ENCODE data around the gene NPEPPS.
"Not testable (repeated sequence)": the region's sequence is repeated elsewhere in the genome, so short reads cannot be mapped to it uniquely, and the experiment has no call there.

Gene NPEPPS

DNA sequence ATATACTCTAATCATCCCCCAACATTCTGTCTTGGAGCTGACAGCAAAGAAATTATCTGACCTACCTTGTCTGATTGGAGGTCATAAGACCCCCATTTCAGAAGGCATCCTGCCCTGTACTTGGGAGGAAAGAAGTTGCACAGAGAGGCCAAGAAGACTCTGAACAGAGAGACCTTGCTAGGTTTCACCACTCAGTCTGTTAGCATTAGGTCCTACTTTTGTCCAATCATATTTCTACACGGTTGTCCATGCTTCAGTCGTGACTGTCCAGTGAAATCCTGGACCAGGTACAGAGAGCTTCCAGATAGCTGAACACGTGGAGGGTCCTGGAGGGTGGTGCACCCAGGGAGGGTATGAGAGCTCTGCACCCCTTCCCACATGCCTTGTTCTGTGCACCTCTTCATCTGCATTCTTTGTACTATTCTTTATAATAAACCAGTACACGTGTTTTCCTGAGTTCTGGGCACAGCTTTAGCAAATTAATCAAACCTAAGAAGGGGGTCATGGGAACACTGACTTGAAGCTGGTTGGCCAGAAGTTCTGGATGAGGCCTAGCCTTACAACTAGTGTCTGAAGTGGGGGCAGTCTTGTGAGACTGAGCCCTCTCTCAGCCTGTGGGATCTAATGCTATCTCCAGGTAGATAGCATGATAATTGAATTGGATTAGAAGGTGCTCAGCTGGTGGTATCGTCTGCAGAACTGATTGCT lies 30.9 kb downstream of the NPEPPS start:
- DNase-seq = not testable (repeated sequence)

DNA sequence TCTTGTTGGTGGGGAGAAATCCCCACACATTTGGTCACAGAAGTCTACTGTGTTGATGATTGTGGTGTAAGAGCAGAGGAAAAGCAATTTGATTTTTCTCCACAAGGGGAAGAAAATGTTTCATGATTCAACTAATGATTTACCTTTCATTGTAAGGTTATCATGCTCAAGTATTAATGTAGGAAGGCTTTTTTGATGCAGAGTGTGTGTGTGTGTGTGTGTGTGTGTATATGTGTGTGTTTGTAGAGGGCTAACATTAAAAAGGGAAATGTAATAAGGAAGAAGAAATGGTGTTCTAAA lies 31.4 kb downstream of the NPEPPS start:
- not testable (repeated sequence) for DNase-seq

DNA sequence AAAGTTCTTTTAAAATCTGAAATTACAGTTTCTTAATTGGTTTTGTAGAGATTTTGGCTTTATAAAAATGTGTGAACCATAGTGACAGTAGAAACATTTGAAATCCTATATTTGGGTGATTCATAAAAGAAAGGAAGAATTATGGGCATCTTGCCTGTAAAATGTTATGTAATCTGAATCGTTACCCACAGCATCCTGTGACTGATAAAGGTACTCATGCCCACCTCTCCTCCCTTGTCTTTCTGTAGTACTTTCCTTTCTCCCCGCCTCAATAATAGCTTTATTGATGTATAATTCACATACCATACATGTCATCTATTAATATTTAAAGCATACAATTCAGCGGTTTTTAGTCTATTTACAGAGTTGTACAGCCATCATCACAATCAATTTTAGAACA lies 36.4 kb downstream of the NPEPPS start:
- not testable (repeated sequence) for DNase-seq

DNA sequence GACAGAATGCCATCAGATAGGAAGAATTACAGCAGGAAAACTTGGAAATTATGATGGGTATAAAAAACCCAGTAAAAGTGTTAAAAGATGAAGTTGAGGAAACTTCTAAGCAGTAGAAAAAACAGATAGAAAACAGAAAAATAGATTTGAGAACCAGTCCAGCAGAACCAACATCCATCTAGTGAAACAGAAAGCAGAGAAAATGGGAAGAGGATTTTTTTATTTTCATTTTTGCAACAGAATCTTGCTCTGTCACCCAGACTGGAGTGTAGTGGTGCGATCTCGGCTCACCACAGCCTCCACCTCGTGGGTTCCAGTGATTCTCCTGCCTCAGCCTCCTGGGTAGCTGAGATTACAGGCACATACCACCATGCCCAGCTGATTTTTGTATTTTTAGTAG lies 41.7 kb downstream of the NPEPPS start:
- DNase-seq = not testable (repeated sequence)

DNA sequence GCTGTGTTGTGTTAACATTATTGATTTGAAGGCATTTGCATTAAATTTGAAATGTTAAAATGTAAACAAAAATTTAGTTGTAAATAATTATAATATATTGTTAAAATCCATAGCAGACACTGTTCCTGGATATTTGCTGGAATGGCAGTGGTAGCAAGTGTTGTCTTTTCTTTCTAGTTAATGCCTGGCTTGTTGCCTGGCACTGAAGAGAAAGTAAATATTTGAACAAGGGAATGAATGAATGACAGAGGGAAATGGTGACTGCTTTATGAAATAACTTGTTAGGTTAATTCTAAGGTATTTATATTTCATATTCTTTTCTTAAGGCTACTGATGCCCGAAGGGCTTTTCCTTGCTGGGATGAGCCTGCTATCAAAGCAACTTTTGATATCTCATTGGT lies 51.5 kb downstream of the NPEPPS start:
- not testable (repeated sequence) for DNase-seq

DNA sequence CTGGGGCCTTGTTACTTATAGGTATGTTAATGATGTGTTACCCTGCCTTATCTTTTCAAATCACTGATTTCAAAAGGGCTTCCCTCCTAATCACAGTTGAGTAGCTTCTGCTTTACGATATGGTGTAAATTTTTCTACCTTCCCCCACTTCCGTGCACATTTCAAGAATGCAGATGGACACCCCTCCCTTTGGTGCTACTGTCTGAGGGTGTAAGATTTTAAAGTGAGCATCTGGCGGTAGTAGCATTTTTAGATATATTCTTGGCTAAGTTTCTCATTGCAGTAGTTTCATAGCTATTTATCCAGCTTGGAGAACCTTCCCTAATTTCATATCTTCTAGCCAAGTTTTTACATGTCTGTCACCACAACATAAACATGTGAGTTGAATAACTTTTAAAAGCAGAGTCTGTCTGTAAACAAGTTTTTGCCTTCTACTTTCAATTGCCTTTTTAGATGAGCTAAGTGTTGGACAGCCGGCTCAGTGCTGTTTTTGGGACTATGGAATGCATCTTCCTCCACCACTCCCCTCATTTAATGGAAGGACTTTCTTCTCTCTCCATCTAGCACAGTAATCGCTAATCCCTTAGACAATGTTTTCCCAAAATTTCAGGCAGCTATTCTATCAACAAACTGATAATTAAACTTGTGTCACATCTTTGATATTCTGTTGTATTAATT lies 55.6 kb downstream of the NPEPPS start:
- DNase-seq = not testable (repeated sequence)

DNA sequence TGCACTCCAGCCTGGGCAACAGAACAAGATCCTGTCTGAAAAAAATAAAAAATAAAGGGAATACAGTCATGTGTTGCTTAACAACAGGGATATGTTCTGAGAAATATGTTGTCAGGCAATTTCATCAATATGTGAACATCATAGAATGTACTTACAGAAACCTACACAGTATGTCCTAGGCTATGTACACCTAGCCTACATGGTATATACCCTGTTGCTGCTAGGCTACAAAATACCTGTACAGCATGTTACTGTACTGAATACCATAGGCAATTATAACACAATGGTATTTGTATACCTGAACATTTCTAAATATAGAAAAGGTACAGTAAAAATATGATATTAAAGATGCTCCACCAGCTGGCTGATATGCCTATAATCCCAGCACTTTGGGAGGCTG lies 62.6 kb downstream of the NPEPPS start:
- not testable (repeated sequence) for DNase-seq

DNA sequence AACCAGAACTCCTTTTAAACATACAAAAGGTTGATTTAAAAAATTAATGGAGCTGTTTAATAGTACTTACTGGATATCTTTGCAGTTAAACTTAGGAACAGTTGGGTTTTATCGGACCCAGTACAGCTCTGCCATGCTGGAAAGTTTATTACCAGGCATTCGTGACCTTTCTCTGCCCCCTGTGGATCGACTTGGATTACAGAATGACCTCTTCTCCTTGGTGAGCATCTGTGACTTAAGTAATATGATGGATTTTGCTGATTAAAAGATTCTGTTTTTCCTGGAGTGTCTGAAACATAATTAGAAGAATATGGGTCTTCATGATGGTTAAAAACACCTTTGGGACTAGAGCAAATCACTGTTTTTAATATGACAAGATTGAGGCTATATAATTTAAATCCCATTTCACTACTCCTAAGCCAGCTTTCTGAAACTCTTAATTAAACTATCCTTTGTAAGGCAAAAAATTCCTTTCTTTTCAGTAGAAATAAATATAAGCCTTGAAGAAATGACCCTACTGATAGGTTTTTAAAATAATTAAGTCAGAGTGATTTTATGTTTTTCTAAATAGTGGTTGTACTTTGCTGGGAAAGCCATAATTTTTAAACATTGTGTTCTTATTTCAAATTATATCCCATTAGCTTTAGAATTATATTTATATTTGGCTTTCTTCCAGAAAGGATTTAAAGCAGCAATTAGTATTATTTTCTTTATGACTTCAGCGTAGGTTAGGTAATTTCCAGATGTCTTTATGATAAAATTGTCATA lies 73.1 kb downstream of the NPEPPS start:
- peak; percentile 33 for DNase-seq

DNA sequence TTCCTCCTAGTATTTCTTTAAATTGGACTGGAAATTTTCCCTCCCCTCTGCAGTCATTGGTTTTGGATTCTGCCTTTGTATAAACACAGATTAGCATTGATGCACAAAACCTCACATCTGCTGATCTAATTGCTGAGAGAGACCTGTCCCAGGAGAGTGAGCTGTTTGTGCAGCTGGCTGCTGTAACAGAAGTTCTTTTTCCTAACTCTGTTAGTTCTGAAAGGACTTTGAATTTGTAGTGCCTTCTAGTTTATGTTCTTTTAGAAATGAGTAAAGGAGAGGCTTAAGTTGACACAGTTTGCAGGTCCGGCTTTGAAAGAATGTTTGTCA lies 73.7 kb downstream of the NPEPPS start:
- peak; percentile 93 for DNase-seq

DNA sequence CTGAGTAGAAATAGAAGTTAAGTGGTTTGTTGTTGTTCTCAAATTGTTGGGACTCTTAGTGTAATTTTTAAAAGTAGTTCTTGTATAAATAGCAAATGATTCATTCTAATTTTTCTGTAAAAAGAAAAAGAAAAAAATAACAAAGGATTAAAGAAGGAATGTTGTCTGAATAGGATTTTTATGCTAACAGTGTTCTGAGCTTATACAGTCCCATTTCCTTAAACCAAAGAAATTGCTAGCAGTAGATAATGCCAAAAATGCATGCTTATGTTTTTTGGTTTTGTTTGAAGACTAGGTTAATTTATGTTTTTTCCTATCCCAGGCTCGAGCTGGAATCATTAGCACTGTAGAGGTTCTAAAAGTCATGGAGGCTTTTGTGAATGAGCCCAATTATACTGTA lies 74.1 kb downstream of the NPEPPS start:
- no peak for DNase-seq

DNA sequence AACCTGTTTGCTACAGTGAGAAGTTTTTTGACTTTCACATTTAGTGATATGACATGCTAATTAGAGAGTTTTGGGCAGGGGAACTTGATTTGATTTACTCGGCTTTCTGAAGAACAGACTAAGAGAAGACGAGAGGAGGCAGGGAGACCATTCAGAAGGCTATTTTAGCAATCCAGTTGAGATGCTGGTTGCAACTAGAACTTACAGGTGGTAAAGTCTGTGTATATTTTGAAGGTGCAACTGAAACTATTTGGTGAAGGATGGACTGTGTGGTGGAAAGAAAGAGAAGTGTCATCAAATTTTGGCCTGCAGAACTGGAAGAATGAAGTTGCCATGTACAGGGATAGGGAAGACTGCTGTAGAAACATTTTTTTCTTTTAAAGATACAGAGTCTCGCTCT lies 76.6 kb downstream of the NPEPPS start:
- no peak for DNase-seq

DNA sequence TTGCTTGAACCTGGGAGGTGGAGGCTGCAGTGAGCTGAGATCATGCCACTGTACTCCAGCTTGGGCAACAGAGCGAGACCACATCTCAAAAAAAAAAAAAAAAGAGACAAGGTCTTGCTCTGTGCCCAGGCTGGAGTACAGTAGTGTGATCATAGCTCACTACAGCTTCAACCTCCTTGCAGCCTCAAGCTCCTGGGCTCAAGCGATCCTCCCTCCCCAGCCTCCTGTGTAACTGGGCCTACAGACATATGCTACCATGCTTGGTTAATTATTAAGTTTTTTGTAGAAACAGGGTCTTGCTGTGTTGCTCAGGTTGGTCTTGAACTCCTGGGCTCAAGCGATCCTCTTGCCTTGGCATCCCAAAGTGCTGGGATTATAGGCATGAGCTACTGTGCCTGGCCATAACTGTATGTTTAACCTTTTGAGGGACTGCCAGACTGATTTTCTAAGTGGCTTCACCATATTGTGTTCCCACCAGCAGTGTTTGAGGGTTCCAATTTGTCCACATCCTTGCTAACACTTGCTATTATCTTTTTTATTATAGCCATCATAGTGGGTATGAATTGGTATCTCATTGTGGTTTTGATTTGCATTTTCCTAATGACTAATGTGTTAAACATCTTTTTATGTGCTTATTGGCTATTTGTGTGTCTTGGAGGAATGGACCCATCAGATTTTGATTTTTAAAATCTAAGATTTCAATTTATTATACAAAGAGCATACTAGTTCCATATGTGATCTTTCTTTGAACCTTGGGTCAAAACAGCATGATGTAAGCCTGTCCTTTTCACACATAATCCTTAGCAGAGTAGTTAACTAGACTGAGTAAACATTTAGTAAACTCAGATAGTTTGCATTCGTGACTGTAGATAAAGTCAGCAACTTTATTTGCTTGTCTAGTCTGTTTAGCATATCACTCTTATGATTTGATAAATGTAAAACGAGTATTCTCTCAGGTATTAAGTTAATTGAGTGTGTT lies 80.8 kb downstream of the NPEPPS start:
- DNase-seq = no peak

DNA sequence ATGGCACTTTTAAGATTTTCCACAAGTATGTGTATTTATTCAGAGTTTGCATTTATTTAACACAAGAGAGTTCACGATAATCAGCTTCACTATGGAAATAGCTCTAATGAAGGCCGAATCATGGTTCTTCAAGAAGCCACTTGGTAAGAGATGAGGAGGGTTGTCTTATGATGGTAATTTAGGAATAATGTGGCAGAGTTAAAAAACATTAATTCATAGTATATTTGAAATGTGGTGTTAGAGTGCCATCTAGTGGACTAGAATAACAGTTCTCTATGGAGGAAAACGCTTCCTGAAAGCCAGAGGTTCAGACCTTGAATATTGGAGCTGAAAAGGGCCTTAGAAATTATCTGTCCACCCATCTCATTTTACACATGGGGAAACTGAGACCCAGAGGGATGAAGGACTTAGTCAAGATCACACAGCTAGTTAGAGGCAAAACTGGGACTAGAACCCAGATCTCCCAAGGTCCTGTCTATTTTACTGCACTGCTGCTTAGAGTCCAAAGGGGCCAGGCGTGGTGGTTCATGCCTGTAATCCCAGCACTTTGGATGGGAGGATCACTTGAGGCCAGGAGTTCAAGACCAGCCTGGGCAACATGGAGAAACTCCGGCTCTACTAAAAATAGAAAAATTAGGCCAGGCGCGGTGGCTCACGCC lies 85.0 kb downstream of the NPEPPS start:
- DNase-seq = peak; percentile 65

DNA sequence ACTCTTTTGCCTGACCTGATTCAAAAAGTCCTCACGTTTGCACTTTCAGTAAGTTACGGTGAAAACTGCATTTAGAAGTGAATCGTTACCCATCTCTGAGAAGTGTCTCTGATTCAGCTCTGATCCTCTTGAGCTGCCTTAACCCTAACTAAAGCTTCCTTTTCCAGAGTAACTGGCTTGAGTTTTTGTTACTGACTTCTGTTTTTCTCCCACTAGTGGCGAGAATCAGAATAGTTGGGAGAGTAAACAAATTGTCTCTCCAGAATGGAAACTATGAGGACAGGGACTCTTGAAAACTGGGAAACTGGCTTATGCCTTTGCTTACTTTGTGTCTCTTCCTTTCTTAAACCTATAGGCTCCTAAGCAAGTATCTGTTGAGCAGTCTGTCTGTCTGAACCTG lies 87.5 kb downstream of the NPEPPS start:
- DNase-seq = no peak

DNA sequence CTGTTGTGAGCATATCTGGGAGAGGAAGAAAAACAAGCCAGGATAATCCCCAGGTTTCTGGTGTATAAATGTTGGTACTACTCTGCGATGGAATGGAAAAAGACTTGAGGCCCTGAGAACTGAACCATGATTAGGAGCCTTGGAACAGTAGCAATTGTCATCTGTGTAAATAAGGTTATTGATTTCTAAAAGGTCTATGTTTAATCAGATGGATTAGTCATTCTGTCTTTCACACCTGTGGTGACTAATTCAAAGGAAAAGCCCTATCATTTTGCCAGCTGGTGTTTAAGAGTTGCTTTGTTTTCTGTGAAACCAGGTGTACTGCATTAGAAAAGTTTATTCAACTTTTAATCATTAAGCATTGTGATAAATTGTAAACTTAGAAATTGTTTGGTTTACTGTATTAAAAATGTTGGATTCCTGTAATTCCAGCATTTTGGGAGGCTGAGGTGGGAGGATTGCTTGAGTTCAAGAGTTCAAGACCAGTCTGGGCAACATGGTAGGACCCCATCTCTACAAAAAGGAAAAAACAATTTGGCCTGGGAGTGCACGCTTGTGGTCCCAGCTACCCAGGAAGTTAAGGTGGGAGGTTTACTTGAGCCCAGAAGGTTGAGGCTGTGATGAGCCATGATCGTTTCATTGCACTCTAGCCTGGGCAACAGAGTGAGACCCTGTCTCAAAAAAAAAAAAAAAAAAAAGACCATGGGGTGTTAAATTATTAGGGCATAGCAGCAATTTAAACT lies 89.8 kb downstream of the NPEPPS start:
- DNase-seq = no peak

DNA sequence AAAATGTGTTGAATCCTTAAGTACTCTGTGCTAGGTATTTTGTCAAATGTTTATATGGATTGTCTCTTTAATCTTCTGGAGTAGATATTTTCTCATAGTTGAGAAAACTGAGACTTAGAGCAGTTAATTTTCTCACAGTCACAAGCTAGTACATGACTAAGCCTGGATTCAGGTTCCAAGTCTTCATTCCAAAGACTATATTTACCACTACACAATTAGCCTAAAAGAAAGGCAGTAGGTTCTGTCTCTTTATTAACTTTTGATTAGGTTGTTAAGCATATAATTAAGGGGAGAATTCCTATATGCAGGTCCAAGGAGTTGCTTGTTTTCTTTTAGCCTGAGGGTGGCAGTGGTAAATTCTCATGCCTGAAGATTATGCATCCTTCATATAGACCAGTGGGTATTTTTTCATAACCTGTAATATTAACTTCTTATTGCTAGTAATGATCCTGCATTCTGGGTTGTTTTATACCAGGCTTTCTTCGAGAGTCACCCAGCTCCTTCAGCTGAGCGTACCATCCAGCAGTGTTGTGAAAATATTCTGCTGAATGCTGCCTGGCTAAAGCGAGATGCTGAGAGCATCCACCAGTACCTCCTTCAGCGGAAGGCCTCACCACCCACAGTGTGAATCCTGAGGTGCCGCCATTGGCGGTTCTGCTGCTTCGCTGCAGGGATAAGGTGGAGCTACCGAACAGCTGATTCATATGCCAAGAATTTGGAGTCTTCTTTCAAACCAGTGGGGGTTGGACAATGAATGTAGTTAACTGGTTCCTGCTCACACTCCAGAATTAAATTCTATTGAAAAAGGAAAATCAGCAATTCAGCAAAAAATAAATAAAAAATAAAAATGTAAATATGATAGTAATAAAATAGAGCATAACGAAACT lies 90.6 kb downstream of the NPEPPS start:
- DNase-seq = no peak

DNA sequence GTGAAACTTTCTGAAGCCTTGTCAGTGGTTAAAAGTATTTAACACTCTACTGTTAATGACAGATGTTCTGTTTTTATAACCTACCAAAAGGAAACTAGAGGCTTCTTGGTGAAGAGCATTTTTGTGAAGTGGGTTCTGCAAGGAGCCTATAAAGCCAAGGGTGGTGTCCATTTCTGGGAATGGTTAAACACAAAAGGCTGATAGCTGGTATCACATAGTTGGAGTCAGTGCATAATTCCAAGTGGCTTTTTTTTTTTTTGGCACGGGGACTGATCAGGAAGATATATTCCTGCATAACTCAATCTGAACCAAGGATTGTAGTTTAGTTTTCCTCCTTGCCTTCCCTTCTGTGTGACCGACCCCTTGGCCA lies 91.3 kb downstream of the NPEPPS start:
- no peak for DNase-seq

DNA sequence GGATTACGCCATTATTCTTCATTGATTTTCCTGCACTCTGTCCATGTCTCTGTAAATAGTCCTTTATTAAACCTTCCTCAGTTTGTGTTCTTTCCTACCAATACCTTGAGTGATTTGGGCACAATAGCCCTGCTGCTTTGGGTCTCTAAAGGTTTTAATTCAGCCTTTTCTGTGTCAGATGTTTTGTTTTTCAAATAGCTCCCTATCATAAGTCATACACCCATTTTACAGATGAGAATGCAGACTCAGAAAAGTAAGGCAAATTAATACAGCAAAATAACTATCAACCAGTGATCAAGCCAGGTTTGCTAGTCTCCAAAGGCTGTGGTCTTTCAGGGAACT lies 93.8 kb downstream of the NPEPPS start:
- DNase-seq = no peak

DNA sequence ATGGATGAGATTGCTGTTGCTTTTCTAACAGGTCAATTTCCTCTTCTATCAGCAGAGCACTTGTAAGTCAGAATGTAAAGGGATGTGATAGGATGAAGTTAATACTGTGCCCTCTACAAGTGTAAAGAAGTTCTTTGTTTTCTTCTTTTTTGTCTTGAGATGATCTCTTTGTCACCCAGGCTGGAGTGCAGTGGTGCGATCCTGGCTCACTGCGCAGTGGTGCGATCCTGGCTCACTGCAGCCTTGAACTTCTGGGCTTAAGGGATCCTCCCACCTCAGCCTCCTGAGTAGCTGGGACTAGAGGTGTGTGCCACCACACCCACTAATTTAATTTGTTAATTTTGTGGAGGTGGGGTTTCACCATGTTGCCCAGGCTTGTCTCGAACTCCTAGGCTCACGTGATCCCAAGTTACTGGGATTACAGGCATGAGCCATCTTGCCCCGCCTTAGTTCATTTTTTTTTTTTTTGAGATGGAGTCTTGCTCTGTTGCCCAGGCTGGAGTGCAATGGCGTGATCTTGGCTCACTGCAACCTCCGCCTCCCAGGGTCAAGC lies 97.2 kb downstream of the NPEPPS start:
- no peak for DNase-seq

DNA sequence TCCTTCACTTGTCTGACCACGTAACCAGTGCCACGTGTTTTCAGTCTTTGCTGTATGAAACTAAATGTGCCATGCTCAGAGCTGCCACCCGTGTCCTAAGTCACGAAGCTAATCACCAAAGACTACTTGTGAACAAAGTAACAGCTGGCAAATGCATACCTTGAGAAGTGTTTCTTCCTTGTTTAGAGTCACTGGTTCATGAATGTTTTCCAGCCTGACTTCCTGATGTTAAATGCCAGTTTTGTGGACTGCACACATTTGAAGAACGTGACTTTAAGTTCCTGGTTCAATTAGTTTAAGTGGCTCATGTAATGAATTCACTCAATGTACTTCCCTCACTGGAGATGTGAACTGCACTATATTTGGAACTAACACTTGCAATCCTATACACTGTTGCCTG lies 98.9 kb downstream of the NPEPPS start:
- no peak for DNase-seq

DNA sequence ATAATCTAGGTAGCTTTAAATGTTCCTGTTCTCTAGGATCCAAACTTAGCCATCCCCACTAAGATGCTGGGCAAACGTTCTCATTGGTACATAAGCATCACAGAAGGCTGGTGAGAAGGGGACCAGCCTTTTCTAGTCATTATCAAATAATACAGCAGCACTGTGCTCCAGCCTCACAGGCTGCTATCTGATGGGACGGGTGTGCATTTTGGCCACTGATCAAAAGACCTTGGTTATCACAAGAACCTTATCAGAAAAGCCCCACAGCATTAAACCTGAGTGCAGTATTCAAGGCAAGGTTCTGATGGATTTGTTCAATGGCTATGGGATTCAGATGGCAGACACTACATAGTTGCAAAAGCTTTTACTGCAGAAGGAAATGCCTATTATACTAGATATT lies 99.7 kb downstream of the NPEPPS start:
- no peak for DNase-seq
